22Rv1 (cell line): ENCODE measurements around the gene ITCH.

ENCODE experiments used
- CTCF ChIP-seq: fragments of 450-650 bp; IDR thresholded peaks from 2 replicates; pipeline ENCODE4 v1.5.1; 2017; ENCODE audit warnings: mild to moderate bottlenecking
- ZFX ChIP-seq: fragments of 450-650 bp; IDR thresholded peaks from 2 replicates; pipeline ENCODE4 v1.6.1; 2017; ENCODE audit warnings: antibody characterized with exemption, borderline replicate concordance

GRCh38 chr20:34332262-34332920, 30.7 kb upstream of the ITCH start:
- TF ChIP-seq CTCF: no peak
- no peak for TF ChIP-seq ZFX
